B cell (primary cell): ENCODE measurements around the gene ZNF462.

Experiments
- EZH2 ChIP-seq: IDR thresholded peaks from 2 replicates; pipeline ENCODE4 v1.6.1; 2012; ENCODE audit warnings: borderline replicate concordance, low read depth, mild to moderate bottlenecking, moderate library complexity, low read length; ENCODE audit not compliant: insufficient read depth, poor library complexity, severe bottlenecking
- TF ChIP-seq, protein P1 (sequence below): fragments of 200-600 bp; IDR thresholded peaks from one replicate; pipeline ENCODE4 v1.8.0; 2022; ENCODE audit warnings: antibody characterized with exemption, mild to moderate bottlenecking

DNA sequence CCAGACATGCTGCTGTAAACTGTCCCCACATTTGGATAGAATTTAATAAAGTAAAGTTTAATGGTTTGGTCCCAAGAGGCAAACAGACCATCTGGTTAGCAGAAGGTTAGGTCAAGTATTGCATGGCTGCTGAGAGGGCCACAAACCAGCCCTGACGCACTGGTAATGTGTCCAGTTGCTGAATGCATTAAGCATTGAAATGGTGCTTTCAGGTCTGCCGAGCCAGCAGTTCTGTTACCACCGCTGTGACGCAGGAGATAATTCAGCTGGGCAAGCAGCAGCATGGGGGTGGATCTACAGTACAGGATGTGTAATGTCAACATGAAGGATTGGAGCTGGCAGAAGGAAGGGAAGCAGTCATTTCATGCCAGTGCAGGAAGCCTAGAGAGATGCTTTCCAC is 16.0 kb downstream of the ZNF462 start:
- TF ChIP-seq, protein P1, sequence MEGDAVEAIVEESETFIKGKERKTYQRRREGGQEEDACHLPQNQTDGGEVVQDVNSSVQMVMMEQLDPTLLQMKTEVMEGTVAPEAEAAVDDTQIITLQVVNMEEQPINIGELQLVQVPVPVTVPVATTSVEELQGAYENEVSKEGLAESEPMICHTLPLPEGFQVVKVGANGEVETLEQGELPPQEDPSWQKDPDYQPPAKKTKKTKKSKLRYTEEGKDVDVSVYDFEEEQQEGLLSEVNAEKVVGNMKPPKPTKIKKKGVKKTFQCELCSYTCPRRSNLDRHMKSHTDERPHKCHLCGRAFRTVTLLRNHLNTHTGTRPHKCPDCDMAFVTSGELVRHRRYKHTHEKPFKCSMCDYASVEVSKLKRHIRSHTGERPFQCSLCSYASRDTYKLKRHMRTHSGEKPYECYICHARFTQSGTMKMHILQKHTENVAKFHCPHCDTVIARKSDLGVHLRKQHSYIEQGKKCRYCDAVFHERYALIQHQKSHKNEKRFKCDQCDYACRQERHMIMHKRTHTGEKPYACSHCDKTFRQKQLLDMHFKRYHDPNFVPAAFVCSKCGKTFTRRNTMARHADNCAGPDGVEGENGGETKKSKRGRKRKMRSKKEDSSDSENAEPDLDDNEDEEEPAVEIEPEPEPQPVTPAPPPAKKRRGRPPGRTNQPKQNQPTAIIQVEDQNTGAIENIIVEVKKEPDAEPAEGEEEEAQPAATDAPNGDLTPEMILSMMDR: no peak
- no peak for TF ChIP-seq EZH2
